Sigmoid colon (tissue), 7 donors: Measurements from ENCODE around the gene CES3. TPM values are rescaled to one million over a fixed set of nuclear protein-coding genes. Genes with fewer than 3 reads are reported as not detected.

Source experiments
- DNase-seq: peaks from one replicate; pipeline ENCODE4 v3.0.0-alpha.2; 2019
- H3K27ac ChIP-seq, 4 donors: fragments of 200-600 bp; sonication (generic); one replicate each; pipeline ENCODE4 v1.5.1; 2016 to 2019; ENCODE audit warnings: mild to moderate bottlenecking in 1 of 4
- H3K27me3 ChIP-seq, 3 donors: fragments of 200-600 bp; sonication (generic); one replicate each; pipeline ENCODE4 v1.5.1; 2019; ENCODE audit warnings: mild to moderate bottlenecking in 1 of 3
- H3K36me3 ChIP-seq, 4 donors: fragments of 200-600 bp; sonication (generic); one replicate each; pipeline ENCODE4 v1.5.1; 2016 to 2019
- H3K4me1 ChIP-seq, 4 donors: fragments of 200-600 bp; sonication (generic); one replicate each; pipeline ENCODE4 v1.5.1; 2017 to 2019
- H3K4me3 ChIP-seq, 4 donors: fragments of 200-600 bp; sonication (generic); one replicate each; pipeline ENCODE4 v1.5.1; 2017 to 2019; ENCODE audit warnings: mild to moderate bottlenecking in 2 of 4, moderate library complexity in 1 of 4
- H3K9me3 ChIP-seq, 4 donors: fragments of 200-600 bp in 3 of 4; sonication (generic) in 3 of 4; one replicate each; pipeline versions ENCODE4 v1.5.1 to v1.6.1; 2013 to 2019
- CTCF ChIP-seq, 4 experiments: fragments of 450-650 bp in 3 of 4; fragments of 200-600 bp in 1 of 4; IDR thresholded peaks; one replicate each; pipeline ENCODE4 v1.5.1; 2016 to 2019; ENCODE audit warnings: antibody characterized with exemption in 4 of 4, mild to moderate bottlenecking in 3 of 4, moderate library complexity in 2 of 4
- EP300 ChIP-seq, 4 donors: sonication (generic); formaldehyde crosslinking; IDR thresholded peaks; one replicate each; pipeline ENCODE4 v1.6.1; 2017; ENCODE audit warnings: antibody characterized with exemption in 4 of 4
- POLR2A ChIP-seq, 2 donors: fragments of 450-650 bp; IDR thresholded peaks; one replicate each; pipeline ENCODE4 v1.6.1; 2016; ENCODE audit warnings: antibody characterized with exemption in 2 of 2, mild to moderate bottlenecking in 2 of 2, moderate library complexity in 2 of 2
- POLR2AphosphoS5 ChIP-seq, 4 donors: sonication (generic); formaldehyde crosslinking; IDR thresholded peaks; one replicate each; pipeline ENCODE4 v1.6.1; 2017; ENCODE audit warnings: antibody characterized with exemption in 4 of 4
- WGBS, 2 donors: extraction: QIAGEN DNeasy Blood & Tissue Kit; methylation state at CpG; one replicate each; pipeline ENCODE4 v1.1.7; 2013; 5-methylcytosine and 5-hydroxymethylcytosine counted together
- intact Hi-C: fragments of 100-400 bp; cut with DNase I; formaldehyde crosslinking; loops from one replicate; pipeline ENCODE4 v1.15.1; 2023
- polyA plus RNA-seq, 3 donors: library from polyadenylated mRNA; stranded (reverse); fragments of 200-250 nt; gene quantifications; one replicate each; pipeline ENCODE4 v1.2.3, GENCODE V29; 2013
- total RNA-seq, 4 donors: library from RNA; depleted of rRNA; stranded (reverse); fragments of >200 nt; gene quantifications; one replicate each; pipeline ENCODE4 v1.1.0, GENCODE V29; 2016
- donor health status: healthy with polysubstance abuse.
- donor health status: Bipolar disorder and iron deficiency.
- donor health status: healthy.

The CES3 gene
- total and polyA plus RNA-seq, 7 donors, result 0.16 to 48.4 (median 6.7) TPM; not detected in 1

GRCh38 chr16:66976746-66977145, 15.7 kb downstream of the CES3 start:
- no peak for DNase-seq
- Histone ChIP-seq H3K27me3 (peaks cover 0 to 7% (median 0%) of the 10 kb centered on the region in 3 donors), H3K4me3 (no peak overlapping the region), H3K36me3 (no peaks in the 10 kb centered on the region), H3K9me3 (no peaks in the 10 kb centered on the region), H3K27ac (no peak overlapping the region), H3K4me1 (no peaks in the 10 kb centered on the region)
- intact Hi-C loops, result loop anchor here (1.0 kb wide), 1 partner anchor 179 kb away; no protein-coding TSS in a partner anchor
- no peak for TF ChIP-seq CTCF (IDR thresholded peaks at IDR 0.05)
- no peak for TF ChIP-seq POLR2AphosphoS5 (IDR thresholded peaks at IDR 0.05)
- TF ChIP-seq POLR2A (IDR thresholded peaks at IDR 0.05), result no peak
- TF ChIP-seq EP300 (IDR thresholded peaks at IDR 0.05), result no peak
- WGBS, 2 donors, result 25 to 50% methylated on average over 13 of the region's 13 CpGs

GRCh38 chr16:66977341-66978113, 16.5 kb downstream of the CES3 start:
- WGBS, 2 donors, result 22 to 29% methylated on average over 15 of the region's 15 CpGs
- Histone ChIP-seq H3K4me3 (no peak overlapping the region), H3K27me3 (peaks cover 0 to 7% (median 0%) of the 10 kb centered on the region in 3 donors), H3K27ac (no peak overlapping the region), H3K36me3 (no peaks in the 10 kb centered on the region), H3K9me3 (no peaks in the 10 kb centered on the region), H3K4me1 (no peaks in the 10 kb centered on the region)
- intact Hi-C loops, result loop anchor here (1.0 kb wide), 2 partner anchors 178 to 208 kb away; no protein-coding TSS in a partner anchor
- DNase-seq, result peak; percentile 94
- TF ChIP-seq CTCF (IDR thresholded peaks at IDR 0.05), result peak; percentile 92 to 99 (median 96)
- TF ChIP-seq EP300 (IDR thresholded peaks at IDR 0.05), result no peak

- intact Hi-C loops, result no loop called here
- H3K4me1 ChIP-seq, result no peaks in the 10 kb centered on the region
- no peaks in the 10 kb centered on the region for H3K9me3 ChIP-seq
- peak in 1 of 4 donors; percentile 12 for TF ChIP-seq POLR2AphosphoS5 (IDR thresholded peaks at IDR 0.05)
- no peak for TF ChIP-seq POLR2A (IDR thresholded peaks at IDR 0.05)
- DNase-seq, result peak; percentile 74
- WGBS, 2 donors, result 70% methylated on average over 16 of the region's 16 CpGs
- H3K27me3 ChIP-seq, result peaks cover 0 to 7% (median 0%) of the 10 kb centered on the region in 3 donors
- H3K36me3 ChIP-seq, result no peaks in the 10 kb centered on the region
- no peak overlapping the region for H3K27ac ChIP-seq
- no peak overlapping the region for H3K4me3 ChIP-seq
Measured at GRCh38 chr16:66979011-66979717, 18.1 kb downstream of the CES3 start.

DNA sequence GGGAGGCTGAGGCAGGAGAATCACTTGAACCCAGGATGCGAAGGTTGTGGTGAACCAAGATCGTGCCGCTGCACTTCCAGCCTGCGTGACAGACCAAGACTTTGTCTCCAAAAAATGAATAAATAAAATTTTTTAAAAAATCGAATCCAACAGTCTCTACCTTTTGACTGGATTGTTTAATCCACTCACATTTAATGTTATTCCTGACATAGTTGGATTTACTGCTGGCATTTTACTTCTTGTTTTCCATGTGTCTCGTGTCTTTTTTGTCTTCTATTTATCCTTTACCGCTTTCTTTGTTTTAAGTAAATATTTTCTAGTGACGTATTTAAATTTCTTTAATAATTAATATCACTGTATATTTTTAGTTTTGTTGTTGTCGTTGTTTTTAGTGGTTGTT, 22.0 kb downstream of the CES3 start:
- H3K4me1 ChIP-seq, result no peaks in the 10 kb centered on the region
- no peak for TF ChIP-seq EP300 (IDR thresholded peaks at IDR 0.05)
- TF ChIP-seq POLR2A (IDR thresholded peaks at IDR 0.05), result no peak
- TF ChIP-seq POLR2AphosphoS5 (IDR thresholded peaks at IDR 0.05), result no peak
- TF ChIP-seq CTCF (IDR thresholded peaks at IDR 0.05), result no peak
- intact Hi-C loops, result no loop called here
- no peaks in the 10 kb centered on the region for H3K36me3 ChIP-seq
- H3K9me3 ChIP-seq, result no peaks in the 10 kb centered on the region
- H3K4me3 ChIP-seq, result no peak overlapping the region
- no peaks in the 10 kb centered on the region for H3K27me3 ChIP-seq
- 96 to 97% methylated on average over 9 of the region's 9 CpGs for WGBS, 2 donors
- H3K27ac ChIP-seq, result no peak overlapping the region
- no peak for DNase-seq

DNA sequence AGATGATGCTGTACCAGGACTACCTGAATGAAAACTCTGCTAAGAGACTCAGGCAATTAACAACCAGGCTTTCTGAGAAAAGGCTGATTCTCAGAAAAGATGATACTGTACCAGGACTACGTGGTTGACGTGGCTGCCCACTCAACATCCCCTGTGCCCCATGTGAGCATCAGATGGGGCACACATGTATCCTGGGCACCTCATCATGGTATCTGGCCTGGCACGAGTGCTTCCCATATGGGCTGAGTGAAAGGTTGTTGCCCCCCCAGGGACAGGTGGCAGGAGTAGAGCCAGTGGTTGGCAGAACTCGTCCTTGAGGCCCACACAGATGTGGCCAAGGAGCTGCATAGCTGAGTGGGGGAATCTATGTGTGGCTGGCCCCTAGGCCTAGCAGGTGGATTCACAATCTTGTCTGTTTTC, 23.8 kb downstream of the CES3 start:
- intact Hi-C loops, result no loop called here
- WGBS, 2 donors, result 79 to 88% methylated on average over 4 of the region's 4 CpGs
- TF ChIP-seq CTCF (IDR thresholded peaks at IDR 0.05) (no peak), EP300 (IDR thresholded peaks at IDR 0.05) (no peak), POLR2A (IDR thresholded peaks at IDR 0.05) (no peak), POLR2AphosphoS5 (IDR thresholded peaks at IDR 0.05) (no peak)
- no peaks in the 10 kb centered on the region for H3K9me3 ChIP-seq
- no peaks in the 10 kb centered on the region for H3K27me3 ChIP-seq
- no peak overlapping the region for H3K4me3 ChIP-seq
- H3K4me1 ChIP-seq, result no peaks in the 10 kb centered on the region
- DNase-seq, result no peak
- H3K36me3 ChIP-seq, result no peaks in the 10 kb centered on the region
- H3K27ac ChIP-seq, result no peak overlapping the region
